Head of caudate nucleus (tissue), 42 donors: ENCODE data around the gene ADAMTS2.

Source experiments
- DNase-seq, 42 donors: peaks; one replicate each; pipeline versions ENCODE4 v3.0.0 to v3.0.0-alpha.2; 2020 to 2021; ENCODE audit warnings: mixed read lengths in 7 of 42
- intact Hi-C: fragments of 100-400 bp; cut with DNase I; formaldehyde crosslinking; loops from one replicate; pipeline ENCODE4 v1.15.0; 2022

Gene ADAMTS2

DNA sequence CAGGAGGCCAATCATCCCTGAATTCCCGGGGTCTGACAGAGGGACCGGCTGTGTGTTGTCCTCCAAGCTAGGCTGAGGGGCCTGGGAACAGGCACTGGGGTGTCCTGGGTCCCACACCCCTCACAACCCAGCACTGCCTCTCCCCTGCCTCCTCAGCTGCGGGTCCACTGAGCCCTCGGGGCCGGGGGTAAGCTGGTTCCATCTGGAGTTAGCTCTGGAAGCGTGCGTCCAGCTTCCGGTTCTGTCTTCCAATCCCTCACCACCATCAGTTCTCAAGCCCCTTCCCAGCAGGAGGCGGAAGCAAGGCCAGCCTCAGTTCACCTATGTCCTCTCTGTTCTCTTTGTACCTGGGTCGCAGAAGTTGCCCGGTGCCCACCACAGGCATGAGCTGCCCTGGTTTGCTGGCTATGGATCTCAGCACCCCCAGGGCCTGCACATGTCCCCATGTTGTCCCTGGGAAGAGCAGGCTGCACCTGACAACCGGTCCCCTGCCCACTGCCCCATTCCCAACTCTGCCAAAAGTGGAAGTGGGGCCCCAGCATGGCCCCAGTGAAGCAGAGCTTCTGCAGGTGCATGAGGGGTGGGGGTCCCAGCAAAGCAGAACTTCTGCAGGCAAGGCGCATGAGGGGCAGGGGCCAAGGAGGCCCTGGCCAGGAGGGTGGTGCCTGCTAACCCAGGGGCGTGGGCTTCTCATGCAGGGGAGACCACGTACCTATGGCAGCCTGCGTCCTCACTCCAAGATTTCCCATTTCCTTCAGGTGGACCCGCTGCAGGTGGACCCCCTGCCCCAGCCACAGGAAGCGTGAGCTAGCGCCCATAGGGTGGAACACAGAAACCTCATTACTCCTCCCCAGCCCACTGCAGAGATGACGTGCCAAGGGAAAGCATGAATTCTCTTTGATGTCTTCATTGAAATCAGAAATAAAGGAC, 173.2 kb downstream of the ADAMTS2 start:
- intact Hi-C loops = loop anchor here (10.0 kb wide), 1 partner anchor 173 kb away; the partner anchor contains the start of gene ADAMTS2
- no peak for DNase-seq

- intact Hi-C loops = loop anchor here (10.0 kb wide), 1 partner anchor 173 kb away; the partner anchor contains the start of gene ADAMTS2
- DNase-seq = no peak
These were observed 173.9 kb downstream of the ADAMTS2 start for GRCh38 chr5:179171251-179171815.

- intact Hi-C loops = loop anchor here (10.0 kb wide), 1 partner anchor 174 kb away; the partner anchor contains the start of gene ADAMTS2
- DNase-seq = no peak
These were observed 174.7 kb downstream of the ADAMTS2 start for GRCh38 chr5:179170606-179171005.

GRCh38 chr5:179169836-179170235, 175.4 kb downstream of the ADAMTS2 start:
- intact Hi-C loops = loop anchor here (5.0 to 10.0 kb wide), 3 partner anchors 95 to 322 kb away; partner anchors contain the start of gene ADAMTS2
- peak in 3 of 42 donors; percentile 28 to 44 (median 35) for DNase-seq

- DNase-seq = no peak
These were observed 176.6 kb downstream of the ADAMTS2 start for GRCh38 chr5:179168664-179169063.

GRCh38 chr5:179167871-179168451, 177.3 kb downstream of the ADAMTS2 start:
- DNase-seq = no peak
- intact Hi-C loops = loop anchor here (5.0 to 10.0 kb wide), 2 partner anchors 97 to 324 kb away; no protein-coding TSS in a partner anchor

More at GRCh38 chr5:179168664-179169063, 176.6 kb downstream of the ADAMTS2 start:
- intact Hi-C loops = loop anchor here (5.0 to 10.0 kb wide), 2 partner anchors 96 to 324 kb away; no protein-coding TSS in a partner anchor

GRCh38 chr5:179166886-179167841, 178.1 kb downstream of the ADAMTS2 start:
- intact Hi-C loops = loop anchor here (5.0 to 10.0 kb wide), 2 partner anchors 98 to 325 kb away; no protein-coding TSS in a partner anchor
- DNase-seq = peak; percentile 11 to 89 (median 68)

GRCh38 chr5:179166171-179166885, 178.9 kb downstream of the ADAMTS2 start:
- intact Hi-C loops = loop anchor here (5.0 to 10.0 kb wide), 2 partner anchors 98 to 326 kb away; no protein-coding TSS in a partner anchor
- peak in 1 of 42 donors; percentile 15 for DNase-seq

- peak in 1 of 42 donors; percentile 20 for DNase-seq
- intact Hi-C loops = loop anchor here (5.0 to 10.0 kb wide), 2 partner anchors 99 to 327 kb away; no protein-coding TSS in a partner anchor
These were observed 179.7 kb downstream of the ADAMTS2 start for GRCh38 chr5:179165421-179166170.

DNA sequence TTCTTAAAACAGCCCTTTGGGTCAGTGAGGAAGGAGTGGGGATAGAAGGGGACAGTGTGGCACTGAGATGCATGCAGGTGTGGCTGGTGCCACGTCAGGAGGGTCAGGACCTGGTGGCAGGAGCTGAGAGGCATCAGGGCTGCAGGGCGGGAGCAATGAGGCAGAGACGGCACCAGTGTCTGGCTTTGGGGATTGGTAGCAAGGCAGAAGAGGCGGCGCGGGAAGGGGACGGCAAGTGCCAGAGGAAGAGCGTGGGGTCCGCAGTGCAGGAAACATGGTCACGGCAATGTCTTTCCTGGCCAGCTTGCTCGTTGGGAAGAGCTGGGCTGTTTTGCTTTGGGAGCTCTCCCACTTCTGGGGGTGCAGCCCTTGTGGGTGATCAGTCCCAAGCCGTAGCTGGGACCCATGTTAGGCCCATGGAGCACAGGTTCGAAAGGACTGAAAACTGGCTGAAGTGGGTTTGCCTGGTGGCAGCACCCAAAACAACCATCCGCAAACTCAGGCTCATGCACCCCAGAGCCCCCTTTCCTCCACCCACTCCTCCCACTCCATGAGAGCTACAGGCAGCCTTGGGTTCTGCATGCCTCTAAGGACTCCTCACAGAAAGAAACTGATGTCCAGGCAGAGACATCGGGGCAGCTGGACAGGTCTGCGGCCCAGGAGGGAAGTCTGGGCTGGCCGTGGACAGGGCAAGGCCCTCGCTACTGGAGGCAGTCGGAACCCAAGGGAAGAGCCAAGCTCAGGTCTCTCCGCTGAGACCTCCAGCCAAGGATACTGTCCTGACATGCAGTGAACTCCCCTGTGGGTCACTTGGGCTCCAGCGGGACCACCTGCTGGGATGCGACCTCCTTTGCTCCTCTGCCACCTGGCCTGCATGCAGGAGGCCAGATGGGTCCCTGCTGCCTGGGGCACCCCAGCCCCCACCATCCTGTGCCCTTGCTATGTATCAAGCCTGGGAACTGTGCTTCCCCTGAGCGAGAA, 180.6 kb downstream of the ADAMTS2 start:
- intact Hi-C loops = loop anchor here (5.0 to 10.0 kb wide), 2 partner anchors 100 to 328 kb away; no protein-coding TSS in a partner anchor
- DNase-seq = peak in 1 of 42 donors; percentile 24

DNA sequence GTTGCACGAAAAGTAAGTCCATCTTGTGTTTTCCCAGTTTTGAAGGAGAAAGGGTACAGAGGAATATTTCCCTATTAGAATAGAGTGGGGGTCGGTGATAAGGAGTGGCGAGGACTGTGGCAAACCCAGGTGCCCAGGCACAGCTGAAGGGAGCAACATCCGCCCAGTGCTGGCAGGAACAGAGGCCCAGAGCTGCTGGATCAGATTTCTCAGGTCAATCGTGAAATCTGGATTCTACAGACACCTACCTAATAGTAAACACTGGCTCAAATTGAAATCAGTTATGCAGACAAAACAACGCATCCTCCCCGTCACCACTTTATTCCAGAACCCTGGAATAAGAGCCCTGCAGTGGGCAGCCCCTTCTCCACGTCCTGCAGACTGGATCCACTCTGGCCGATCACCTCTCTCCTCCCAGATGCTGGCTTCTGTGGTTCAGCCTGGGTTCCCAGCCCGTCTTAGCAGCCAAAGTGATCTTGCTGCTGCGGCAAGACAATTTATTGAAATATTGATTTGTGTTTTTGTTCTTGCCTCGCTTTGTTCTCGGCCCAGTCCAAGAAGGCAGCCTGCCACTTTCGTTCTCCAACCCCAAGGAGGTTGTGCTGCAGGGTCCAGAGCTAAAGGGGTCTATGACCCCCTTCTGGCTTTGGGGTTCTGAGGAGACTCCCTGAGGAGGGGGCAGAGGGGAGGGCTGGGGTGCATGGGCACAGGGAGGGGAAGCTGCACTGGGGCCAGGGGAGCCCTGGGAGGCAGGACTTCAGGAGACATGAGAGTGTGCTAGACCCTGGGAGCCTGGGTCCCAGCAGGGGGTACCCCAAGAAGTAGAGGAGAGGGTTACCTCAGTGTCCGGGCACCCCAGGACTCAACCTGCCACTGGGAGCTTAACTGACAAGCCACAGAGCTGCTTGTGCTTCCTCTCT, 181.8 kb downstream of the ADAMTS2 start:
- DNase-seq = peak in 1 of 42 donors; percentile 16
- intact Hi-C loops = loop anchor here (10.0 kb wide), 1 partner anchor 101 kb away; no protein-coding TSS in a partner anchor

GRCh38 chr5:179162351-179163235, 182.7 kb downstream of the ADAMTS2 start:
- DNase-seq = peak in 1 of 42 donors; percentile 20
- intact Hi-C loops = loop anchor here (10.0 kb wide), 1 partner anchor 102 kb away; no protein-coding TSS in a partner anchor

GRCh38 chr5:179161901-179162300, 183.4 kb downstream of the ADAMTS2 start:
- peak in 1 of 42 donors; percentile 12 for DNase-seq
- intact Hi-C loops = loop anchor here (10.0 kb wide), 1 partner anchor 103 kb away; no protein-coding TSS in a partner anchor
